Prostate gland (tissue), 2 donors: ENCODE data around the gene CAPN11. TPM values are rescaled to one million over a fixed set of nuclear protein-coding genes. Genes with fewer than 3 reads are reported as not detected.

Experiments
- DNase-seq: peaks from one replicate; pipeline ENCODE4 v3.0.0-alpha.2; 2019; ENCODE audit warnings: low spot score
- H3K27ac ChIP-seq, 2 donors: fragments of 200-600 bp; sonication (generic); 2 replicates each; pipeline ENCODE4 v1.5.1; 2017 to 2019
- H3K27me3 ChIP-seq: fragments of 200-600 bp; sonication (generic); replicated peaks from 2 replicates; pipeline ENCODE4 v1.5.1; 2019; ENCODE audit not compliant: insufficient read depth
- H3K36me3 ChIP-seq, 2 donors: fragments of 200-600 bp; sonication (generic); 1 replicate in 1 of 2; 2 replicates in 1 of 2; pipeline versions ENCODE4 v1.5.1 to v1.8.1; 2017 to 2019
- H3K4me1 ChIP-seq: fragments of 200-600 bp; sonication (generic); replicated peaks from 2 replicates; pipeline ENCODE4 v1.5.1; 2019
- H3K4me3 ChIP-seq, 2 donors: fragments of 200-600 bp; sonication (generic); 2 replicates each; pipeline ENCODE4 v1.5.1; 2017 to 2019
- H3K9me3 ChIP-seq: fragments of 200-600 bp; sonication (generic); 2 replicates; pipeline ENCODE4 v1.5.1; 2017
- POLR2A ChIP-seq: fragments of 450-650 bp; IDR thresholded peaks from one replicate; pipeline ENCODE4 v1.6.1; 2016; ENCODE audit warnings: antibody characterized with exemption, mild to moderate bottlenecking
- POLR2AphosphoS5 ChIP-seq: sonication (generic); formaldehyde crosslinking; IDR thresholded peaks from one replicate; pipeline ENCODE4 v1.6.1; 2017; ENCODE audit warnings: antibody characterized with exemption
- WGBS: methylation state at CpG from one replicate; pipeline ENCODE4 v1.1.5; 2018; 5-methylcytosine and 5-hydroxymethylcytosine counted together
- intact Hi-C: fragments of 100-400 bp; cut with DNase I; formaldehyde crosslinking; loops from one replicate; pipeline ENCODE4 v1.14.2; 2022
- total RNA-seq, 2 donors: library from RNA; depleted of rRNA; stranded (reverse); fragments of >200 nt; gene quantifications; one replicate each; pipeline ENCODE4 v1.1.0, GENCODE V29; 2016
- TF ChIP-seq, protein P1 (sequence below), 4 experiments: fragments of 200-600 bp in 2 of 4; fragments of 450-650 bp in 2 of 4; sonication (generic) in 2 of 4; IDR thresholded peaks; 1 replicate in 3 of 4; 2 replicates in 1 of 4; pipeline ENCODE4 v1.5.1; 2016 to 2019; ENCODE audit warnings: antibody characterized with exemption in 4 of 4, mild to moderate bottlenecking in 2 of 4, moderate library complexity in 2 of 4

The CAPN11 gene
- total RNA-seq, 2 donors from 2014 or later = 5.9 TPM; not detected in 1

DNA sequence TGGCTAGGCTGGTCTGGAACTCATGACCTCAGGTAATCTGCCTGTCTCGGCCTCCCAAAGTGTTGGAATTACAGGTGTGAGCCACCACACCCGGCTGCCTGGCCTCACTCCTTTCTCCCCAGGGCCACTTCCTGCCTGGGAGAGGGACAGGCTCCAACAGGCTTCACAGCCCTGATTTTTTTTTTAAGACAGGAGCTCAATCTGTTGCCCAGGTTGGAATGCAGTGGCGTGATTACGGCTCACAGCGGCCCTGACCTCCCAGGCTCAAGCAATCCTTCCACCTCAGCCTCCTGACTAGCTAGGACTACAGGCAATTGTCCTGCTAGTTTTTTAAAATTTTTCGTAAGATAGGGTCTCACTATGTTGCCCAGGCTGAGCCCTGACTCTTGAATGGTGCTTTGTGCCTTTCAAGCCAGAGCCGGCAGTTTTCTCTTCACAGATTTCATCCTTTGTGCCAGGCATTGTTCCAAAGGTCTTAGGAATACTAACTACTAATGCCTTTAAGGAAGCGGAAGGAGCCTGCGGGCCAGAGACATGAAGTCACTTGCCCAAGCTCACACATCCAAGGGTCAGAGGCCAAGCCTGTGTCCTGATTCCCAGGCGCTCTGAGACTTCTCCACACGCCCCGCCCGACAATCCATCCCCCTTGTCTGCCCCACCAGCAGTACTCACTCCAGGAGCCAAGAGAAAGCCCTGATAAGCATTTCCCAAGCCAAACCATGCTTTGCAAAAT lies 19.2 kb downstream of the CAPN11 start:
- intact Hi-C loops = loop anchor here (10.0 kb wide), 1 partner anchor 157 kb away; no protein-coding TSS in a partner anchor
- TF ChIP-seq POLR2A (no peak), POLR2AphosphoS5 (no peak)
- TF ChIP-seq, protein P1, sequence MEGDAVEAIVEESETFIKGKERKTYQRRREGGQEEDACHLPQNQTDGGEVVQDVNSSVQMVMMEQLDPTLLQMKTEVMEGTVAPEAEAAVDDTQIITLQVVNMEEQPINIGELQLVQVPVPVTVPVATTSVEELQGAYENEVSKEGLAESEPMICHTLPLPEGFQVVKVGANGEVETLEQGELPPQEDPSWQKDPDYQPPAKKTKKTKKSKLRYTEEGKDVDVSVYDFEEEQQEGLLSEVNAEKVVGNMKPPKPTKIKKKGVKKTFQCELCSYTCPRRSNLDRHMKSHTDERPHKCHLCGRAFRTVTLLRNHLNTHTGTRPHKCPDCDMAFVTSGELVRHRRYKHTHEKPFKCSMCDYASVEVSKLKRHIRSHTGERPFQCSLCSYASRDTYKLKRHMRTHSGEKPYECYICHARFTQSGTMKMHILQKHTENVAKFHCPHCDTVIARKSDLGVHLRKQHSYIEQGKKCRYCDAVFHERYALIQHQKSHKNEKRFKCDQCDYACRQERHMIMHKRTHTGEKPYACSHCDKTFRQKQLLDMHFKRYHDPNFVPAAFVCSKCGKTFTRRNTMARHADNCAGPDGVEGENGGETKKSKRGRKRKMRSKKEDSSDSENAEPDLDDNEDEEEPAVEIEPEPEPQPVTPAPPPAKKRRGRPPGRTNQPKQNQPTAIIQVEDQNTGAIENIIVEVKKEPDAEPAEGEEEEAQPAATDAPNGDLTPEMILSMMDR (IDR thresholded peaks at IDR 0.05) = no peak
- Histone ChIP-seq H3K27me3 (no peaks in the 10 kb centered on the region), H3K27ac (no peak overlapping the region), H3K9me3 (no peaks in the 10 kb centered on the region), H3K36me3 (no peaks in the 10 kb centered on the region), H3K4me3 (no peak overlapping the region), H3K4me1 (no peaks in the 10 kb centered on the region)
- 75% methylated on average over 13 of the region's 13 CpGs for WGBS
- no peak for DNase-seq

DNA sequence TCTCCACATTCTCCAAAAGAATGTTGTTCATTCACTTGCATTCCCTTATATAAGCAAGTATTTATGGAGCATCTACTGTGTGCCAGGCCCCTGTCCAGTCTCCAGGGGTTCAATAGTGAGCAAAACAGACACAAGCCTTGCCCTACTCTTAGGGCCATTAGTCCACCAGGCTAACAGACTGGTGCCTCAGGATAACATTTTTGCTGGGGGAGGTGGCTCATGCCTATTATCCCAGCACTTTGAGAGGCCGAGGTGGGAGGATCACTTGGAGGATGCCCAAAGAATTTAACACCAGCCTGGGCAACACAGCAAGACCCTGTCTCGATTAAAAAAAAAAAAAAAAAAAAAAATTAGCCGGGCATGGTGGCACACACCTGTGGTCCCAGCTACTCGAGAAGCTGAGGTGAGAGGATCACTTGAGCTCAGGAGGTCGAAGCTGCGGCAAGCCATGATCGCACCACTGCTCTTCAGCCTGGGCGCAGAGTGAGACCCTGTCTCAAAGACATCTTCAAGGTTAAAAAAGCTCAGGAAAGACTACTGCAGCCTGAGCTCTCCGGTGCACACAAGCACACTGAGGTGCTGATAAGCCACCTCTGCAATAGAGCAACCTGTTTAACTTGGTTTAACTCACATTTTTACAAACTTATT lies 19.9 kb downstream of the CAPN11 start:
- H3K4me1 ChIP-seq = no peaks in the 10 kb centered on the region
- intact Hi-C loops = loop anchor here (10.0 kb wide), 1 partner anchor 156 kb away; no protein-coding TSS in a partner anchor
- H3K9me3 ChIP-seq = no peaks in the 10 kb centered on the region
- no peak overlapping the region for H3K27ac ChIP-seq
- no peaks in the 10 kb centered on the region for H3K27me3 ChIP-seq
- no peak for TF ChIP-seq POLR2AphosphoS5
- TF ChIP-seq POLR2A = no peak
- TF ChIP-seq, protein P1 (IDR thresholded peaks at IDR 0.05) = no peak
- no peaks in the 10 kb centered on the region for H3K36me3 ChIP-seq
- H3K4me3 ChIP-seq = no peak overlapping the region
- DNase-seq = no peak
- WGBS = 92% methylated on average over 9 of the region's 9 CpGs

DNA sequence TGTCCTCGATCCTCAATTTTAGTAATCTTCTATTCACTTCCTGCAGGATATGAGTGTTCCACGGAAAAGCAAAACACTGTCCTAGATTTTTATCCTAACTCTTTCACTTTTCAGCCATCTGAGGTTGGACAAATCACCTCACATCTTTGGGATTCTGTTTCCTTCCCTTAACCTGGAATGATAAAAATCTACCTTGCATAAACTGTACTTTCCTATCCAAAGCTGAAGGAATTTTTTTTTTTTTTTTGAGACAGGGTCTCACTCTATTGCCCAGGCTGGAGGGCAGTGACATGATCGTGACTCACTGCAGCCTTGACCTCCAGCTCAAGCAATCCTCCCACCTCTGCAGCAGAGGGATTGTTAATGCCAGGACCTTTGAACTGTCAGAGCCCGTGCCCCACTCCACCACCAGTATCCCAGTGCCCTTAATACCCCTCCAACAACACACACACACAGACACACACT lies 20.5 kb downstream of the CAPN11 start:
- no peaks in the 10 kb centered on the region for H3K27me3 ChIP-seq
- no peaks in the 10 kb centered on the region for H3K9me3 ChIP-seq
- whole genome bisulfite sequencing = 51% methylated on average over 4 of the region's 4 CpGs
- TF ChIP-seq POLR2AphosphoS5 = no peak
- TF ChIP-seq, protein P1 (IDR thresholded peaks at IDR 0.05) = no peak
- TF ChIP-seq POLR2A = no peak
- H3K36me3 ChIP-seq = no peaks in the 10 kb centered on the region
- H3K4me1 ChIP-seq = no peaks in the 10 kb centered on the region
- no peak for DNase-seq
- H3K4me3 ChIP-seq = no peak overlapping the region
- intact Hi-C loops = loop anchor here (10.0 kb wide), 1 partner anchor 156 kb away; no protein-coding TSS in a partner anchor
- no peak overlapping the region for H3K27ac ChIP-seq

DNA sequence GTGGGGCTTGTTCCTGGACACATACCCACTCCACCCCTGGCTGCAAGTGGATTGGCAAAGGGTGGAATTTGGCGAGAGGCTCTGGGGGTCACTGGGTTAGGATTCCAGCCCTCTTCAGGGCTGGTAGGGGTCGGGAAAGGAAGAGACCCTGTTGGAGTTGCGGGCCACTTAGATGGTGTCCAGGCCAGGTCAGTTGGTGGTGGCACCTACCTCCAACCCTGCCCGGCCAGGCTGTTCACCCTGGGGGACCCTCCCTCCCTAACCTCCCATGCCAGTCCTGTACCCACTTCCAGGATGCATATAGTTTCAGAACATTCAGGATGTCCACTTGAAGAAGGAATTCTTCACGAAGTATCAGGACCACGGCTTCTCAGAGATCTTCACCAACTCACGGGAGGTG lies 21.0 kb downstream of the CAPN11 start:
- Histone ChIP-seq H3K27me3 (no peaks in the 10 kb centered on the region), H3K4me3 (no peak overlapping the region), H3K9me3 (no peaks in the 10 kb centered on the region), H3K27ac (no peak overlapping the region), H3K4me1 (no peaks in the 10 kb centered on the region), H3K36me3 (no peaks in the 10 kb centered on the region)
- DNase-seq = no peak
- TF ChIP-seq, protein P1 (IDR thresholded peaks at IDR 0.05) = no peak
- TF ChIP-seq POLR2AphosphoS5 (no peak), POLR2A (no peak)
- 91% methylated on average over 7 of the region's 7 CpGs for WGBS
- intact Hi-C loops = loop anchor here (10.0 kb wide), 1 partner anchor 155 kb away; no protein-coding TSS in a partner anchor
